GM18519 (cell line): Measurements from ENCODE around the gene SPON2.

Source experiments
- ATAC-seq: cut with Tn5 transposase; IDR thresholded peaks from one replicate; pipeline ENCODE4 v1.9.1; 2021; ENCODE audit warnings: mild to moderate bottlenecking, moderate library complexity; ENCODE audit not compliant: unreplicated experiment, low FRiP score

SPON2 gene

DNA sequence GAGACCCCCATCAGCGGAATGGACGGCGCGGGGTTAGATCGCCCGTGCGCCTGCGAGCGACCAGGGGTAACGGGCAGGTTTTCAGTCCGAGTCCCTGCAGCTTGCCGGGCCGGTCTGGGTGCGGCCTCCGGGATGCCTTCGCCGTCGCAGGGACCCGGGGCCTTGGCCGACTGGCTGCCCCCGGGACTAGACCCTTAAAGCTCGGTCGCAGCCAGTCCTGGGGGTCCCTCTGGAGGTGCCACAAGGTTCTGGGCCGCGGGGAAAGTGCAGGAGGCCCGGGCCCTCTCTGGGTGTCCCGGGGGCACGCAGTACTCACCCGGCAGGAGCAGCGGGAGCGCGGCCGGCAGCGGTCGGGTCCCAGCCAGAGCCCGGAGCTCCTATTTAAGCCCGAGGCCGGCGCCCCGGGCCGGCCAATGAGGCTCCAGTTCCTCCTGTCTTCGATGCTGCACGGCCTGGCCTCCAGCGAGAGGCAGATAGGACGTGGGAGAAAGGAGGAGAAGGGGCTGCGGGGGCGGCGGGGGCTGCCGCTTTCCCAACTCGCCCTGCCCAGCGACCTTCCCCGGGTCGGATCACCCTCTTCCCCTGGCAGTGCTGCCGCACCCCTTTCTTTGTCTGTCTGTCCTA, at the start of gene SPON2:
Gene SPON2 (minus strand): TSS at position 356 of the 624 bp plus-strand sequence.
- ATAC-seq: no peak

- no peak for ATAC-seq
Measured at GRCh38 chr4:1221155-1221870, 48.9 kb upstream of the SPON2 start.

- no peak for ATAC-seq
Measured at GRCh38 chr4:1220566-1220965, 48.2 kb upstream of the SPON2 start.

DNA sequence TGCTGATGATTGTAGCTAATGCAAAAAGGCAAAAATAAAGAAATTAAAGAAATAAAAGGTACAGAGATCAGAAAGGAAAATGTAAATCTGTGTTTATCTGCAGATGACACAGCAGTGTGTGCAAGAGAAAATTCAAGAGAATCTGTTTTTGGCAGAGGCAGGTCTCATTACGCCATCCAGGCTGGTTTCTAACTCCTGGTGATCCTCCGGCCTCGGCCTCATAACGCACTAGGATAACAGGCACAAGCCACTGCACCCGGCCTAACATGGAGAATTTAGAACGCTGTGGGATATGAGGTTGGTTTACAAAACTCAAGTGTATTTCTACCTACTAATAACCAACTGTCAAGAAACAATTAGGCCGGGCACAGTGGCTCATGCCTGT, 47.2 kb upstream of the SPON2 start:
- ATAC-seq: no peak

DNA sequence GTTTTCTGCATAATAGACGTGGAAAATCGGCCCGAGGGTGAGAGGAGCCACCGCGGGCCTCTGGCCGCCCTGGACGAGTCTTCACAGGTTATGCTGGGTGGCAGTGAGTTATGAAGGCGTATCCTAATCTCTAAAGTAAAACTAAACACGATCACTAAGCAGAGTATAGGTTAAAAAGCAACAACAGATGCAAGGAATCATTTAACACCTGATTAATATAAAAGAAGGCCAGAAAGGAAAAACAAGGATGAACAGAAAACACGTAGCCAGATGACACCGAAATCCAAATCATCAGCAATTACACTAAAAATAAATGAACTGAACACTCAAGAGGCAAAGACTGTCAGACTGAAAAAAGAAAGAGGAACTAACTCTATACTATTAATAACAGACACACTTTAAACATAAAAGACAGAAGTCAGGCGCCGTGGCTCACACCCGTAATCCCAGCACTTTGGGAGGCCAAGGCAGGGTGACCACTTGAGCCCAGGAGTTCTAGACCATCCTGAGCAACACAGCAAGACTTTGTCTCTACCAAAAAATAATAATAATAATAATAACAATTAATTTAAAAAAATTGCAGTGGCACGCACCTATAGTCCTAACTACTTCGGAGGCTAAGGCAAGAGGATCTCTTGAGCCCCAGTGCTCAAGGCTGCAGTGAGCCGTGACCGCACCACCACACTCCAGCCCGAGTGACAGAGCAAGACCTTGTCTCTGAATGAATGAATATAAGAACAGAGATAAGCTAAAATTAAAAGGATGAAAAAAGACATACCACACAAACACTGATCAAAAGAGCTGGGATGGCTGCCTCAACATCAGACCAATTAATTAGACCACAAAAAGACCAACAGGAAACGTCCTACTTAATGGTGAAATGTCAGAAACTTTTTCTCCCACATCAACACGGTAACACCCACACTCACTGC, 46.5 kb upstream of the SPON2 start:
- peak; percentile 41 for ATAC-seq

DNA sequence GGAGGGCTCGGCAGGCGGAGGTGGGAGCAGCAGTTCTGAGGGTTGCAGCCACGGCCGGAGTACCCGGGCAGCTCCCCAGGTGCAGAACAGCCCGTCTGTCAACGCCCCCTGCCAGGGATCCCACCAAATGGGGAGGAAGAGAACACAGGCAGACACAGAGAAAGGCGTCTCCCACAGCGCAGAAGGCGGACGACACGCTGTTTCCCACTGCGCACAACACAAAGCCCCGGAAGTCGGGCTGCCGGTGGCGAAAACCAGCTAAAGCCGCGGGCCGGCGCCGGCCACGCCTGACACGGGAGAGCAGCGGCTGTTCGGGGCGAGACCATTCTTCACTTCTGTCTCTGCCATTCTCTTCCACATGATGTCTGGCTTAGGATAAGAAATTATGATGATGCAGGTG, 45.0 kb upstream of the SPON2 start:
- ATAC-seq: no peak

DNA sequence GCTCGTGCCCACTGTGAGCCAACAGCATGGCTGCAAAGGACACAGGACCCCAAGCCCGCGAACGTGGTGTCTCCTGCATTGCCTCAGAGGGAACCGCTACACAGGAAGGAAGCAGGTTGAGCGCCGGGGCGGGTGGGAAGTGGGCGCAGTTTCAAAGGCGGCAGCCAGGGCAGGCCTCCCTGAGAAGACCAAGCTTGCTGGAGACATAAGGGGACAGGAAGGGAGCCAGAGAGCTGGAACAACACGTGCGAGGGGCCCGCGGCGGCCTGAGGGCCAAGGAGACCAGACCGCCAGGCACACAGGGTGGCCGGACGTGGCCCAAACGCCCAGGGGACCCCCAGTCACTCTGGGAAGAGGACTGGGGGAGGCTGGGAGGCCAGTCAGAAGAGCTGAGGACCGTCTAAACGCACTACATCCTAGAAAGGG, 44.5 kb upstream of the SPON2 start:
- ATAC-seq: no peak

DNA sequence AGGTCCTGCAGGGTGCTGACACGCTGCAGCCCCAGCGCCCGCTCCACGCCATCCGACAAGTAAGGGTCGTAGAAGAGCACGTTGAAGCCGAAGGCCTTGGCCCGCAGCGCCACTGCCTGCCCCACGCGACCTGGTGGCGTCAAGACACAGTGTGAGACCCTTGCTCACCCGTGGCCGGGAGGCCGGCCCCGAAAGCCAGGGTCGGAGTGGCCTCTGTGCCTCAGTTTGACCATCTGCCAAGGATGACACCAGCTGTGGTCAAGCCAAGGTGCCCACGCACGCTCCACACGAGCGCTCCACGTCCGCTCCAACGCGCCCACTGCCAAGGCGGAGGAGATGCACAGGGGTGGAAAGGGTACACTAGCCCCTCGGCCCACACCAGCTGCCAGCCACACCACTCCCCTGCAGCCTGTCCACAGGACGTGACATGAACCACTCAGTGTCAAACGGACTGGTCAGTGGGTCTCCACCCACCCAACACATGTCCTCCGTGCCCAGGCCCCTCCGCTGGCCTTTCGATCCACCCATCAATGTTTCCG, 43.8 kb upstream of the SPON2 start:
- no peak for ATAC-seq

GRCh38 chr4:1215141-1216075, 43.0 kb upstream of the SPON2 start:
- no peak for ATAC-seq

DNA sequence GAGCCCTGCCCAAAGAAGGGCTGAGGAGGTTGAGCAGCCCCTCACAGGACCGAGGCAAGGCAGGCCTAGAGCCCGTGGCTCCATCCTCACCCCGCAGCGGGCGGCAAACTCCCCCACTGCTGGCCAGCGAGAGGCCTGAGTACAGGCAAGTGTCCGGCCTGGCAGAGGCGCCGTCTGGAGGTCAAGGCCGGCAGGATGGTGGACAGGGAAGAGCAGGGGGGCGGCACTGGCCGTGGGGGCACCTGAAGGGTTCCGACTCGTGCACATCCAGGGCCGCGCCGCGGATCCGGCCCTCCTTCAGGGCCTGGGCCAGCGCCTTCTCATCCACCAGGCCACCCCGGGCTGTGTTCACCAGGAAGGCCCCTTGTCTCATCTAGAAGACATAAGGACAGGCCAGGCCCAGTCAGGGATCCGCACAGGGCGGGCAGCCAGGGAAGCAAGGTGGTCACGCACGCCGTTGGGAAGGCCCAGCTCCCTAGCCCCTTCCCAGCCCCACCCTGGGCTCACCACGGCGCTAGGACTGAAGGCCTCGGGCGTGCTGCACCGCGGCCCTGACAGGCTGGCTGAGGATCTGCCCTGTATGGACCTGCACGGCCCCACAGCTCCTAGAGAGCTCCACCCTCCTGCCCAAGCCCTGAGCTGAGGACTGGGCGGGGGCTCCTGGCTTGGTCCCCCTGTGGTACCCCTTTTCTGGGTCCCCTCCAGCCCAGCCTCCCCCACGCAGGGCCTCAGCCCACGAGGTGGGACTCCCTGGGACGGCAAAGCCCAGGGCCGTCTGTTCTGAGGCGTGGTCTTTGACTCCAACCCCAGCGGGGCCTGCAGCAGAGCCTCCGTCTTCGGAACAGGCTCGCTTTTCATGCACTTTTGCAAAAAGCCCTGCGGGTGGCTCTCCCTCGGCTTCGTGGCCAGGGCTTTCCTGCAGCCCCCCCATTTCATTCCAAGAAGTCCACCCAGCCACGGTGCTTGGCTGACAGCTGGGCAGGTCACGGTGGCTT, 42.0 kb upstream of the SPON2 start:
- no peak for ATAC-seq

DNA sequence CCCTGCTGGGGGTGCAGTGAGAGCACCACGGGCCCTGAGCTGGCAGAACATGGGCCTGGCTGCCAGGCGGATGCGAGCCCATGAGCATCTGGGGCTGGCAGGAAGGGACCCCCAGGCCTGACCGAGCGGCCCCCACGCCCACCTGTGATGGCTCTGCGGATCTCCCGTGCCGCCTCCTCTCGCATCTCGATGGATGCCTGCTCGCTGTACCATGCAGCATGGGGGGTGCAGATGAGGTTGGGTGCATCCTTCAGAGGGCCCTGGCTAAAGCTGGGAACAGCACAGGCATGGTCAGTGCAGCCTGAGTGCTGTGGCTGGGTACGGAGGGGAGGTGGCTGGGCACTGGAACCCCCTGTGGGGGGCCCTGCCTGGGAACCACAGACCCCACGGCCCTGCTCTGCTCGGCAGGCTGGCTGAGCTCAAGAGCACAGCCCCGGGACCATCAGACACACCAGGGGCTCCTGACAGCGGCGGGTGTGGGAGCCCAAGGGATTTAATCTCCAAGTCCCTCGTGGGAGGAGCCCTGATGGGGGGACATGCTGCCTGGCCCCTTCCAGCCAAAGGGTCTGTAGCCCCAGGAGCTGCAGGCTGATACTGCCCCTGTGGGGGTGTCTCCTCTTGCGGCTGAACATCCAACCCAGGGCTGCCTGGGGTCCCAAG, 41.1 kb upstream of the SPON2 start:
- no peak for ATAC-seq

GRCh38 chr4:1212546-1213335, 40.4 kb upstream of the SPON2 start:
- ATAC-seq: no peak

DNA sequence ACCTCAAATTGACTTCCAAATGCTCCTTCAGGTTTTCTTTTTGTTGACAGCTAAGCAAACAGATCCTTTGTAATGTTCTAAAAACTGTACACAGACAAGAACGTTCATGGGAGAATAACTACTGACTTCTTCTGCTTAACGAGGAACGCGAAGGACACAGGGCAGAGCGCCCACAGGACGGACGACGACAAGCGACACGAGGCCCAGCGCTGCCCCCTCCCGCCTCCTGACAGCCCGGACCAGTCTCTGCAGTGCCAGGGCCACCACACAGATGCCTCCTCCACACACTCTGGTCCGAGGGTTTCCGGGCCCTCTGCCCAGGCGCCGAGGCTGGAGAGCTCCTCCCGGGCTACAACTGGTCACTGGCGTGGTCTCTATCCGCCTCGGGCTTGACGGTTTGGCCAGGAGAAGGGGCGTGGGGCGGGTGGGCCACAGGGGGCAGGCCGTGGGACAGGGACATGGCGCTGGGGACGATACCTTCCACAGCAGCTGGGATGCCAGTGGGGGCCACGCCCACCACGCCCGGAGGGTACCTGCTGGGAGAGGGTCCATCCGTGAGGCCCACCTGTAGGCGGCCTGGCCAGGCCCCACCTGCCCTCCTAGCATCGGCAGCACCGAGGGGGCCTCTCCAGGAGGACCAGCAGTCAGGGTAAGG, 39.6 kb upstream of the SPON2 start:
- ATAC-seq: no peak

DNA sequence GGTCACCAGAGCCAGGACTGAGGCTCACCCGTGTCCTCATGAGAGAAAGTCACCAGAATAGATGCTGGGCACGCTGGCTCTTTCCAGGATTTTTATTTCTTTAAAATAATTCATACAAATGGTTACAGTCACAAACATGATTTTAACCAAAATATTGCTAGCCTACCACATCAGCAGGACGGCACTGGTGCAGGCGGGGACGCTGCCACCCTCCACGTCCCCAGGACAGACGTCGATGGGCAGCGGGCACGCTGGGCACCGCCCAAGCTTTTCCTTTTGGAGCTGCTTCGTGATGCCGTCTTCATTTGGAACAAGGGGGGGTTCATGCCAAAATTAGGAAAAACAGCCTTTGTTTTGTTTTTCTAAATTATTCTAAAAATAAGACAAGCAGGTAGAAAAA, 39.0 kb upstream of the SPON2 start:
- ATAC-seq: no peak

GRCh38 chr4:1210971-1211370, 38.6 kb upstream of the SPON2 start:
- ATAC-seq: no peak

GRCh38 chr4:1210241-1210841, 38.0 kb upstream of the SPON2 start:
- no peak for ATAC-seq

- no peak for ATAC-seq
Measured at GRCh38 chr4:1209821-1210220, 37.4 kb upstream of the SPON2 start.
